SK-N-SH (cell line): ENCODE data around the gene PMS2. TPM values are rescaled to one million over a fixed set of nuclear protein-coding genes. Genes with fewer than 3 reads are reported as not detected.

Experiments used
- CTCF ChIA-PET: fragments of 300-600, 350-600 bp; formaldehyde crosslinking; extraction: SDS; loops from one replicate; lab custom pipeline; 2021; lab: Yijun Ruan, JAX
- POLR2A ChIA-PET: fragments of 350-600 bp; sonication (Branson Sonifier 250); formaldehyde crosslinking; extraction: SDS; loops from one replicate; lab custom pipeline; 2020; ENCODE audit warnings: antibody characterized with exemption, inconsistent platforms; lab: Yijun Ruan, JAX
- DNase-seq: peaks from one replicate; pipeline ENCODE4 v3.0.0; 2012
- H2AFZ ChIP-seq: fragments of 200-600 bp; sonication (generic); 2 replicates; pipeline ENCODE4 v1.8.1; 2016; ENCODE audit warnings: antibody characterized with exemption, mild to moderate bottlenecking, low read depth
- H3F3A ChIP-seq: fragments of 200-600 bp; sonication (generic); replicated peaks from 2 replicates; pipeline ENCODE3; 2016; ENCODE audit warnings: antibody characterized with exemption, mild to moderate bottlenecking; ENCODE audit not compliant: insufficient read depth
- H3K27ac ChIP-seq, 2 experiments: fragments of 200-500 bp in 1 of 2; fragments of 200-600 bp in 1 of 2; sonication (Bioruptor generic) in 1 of 2; sonication (generic), shearing (Covaris generic) in 1 of 2; 2 replicates each; pipeline versions ENCODE4 v1.5.1 to v1.6.1; 2014 to 2016; ENCODE audit warnings: low read depth in 2 of 2, inconsistent platforms in 1 of 2, low read length in 1 of 2, mild to moderate bottlenecking in 1 of 2, mixed read lengths in 1 of 2
- H3K27me3 ChIP-seq: fragments of 200-600 bp; sonication (generic), shearing (Covaris generic); 2 replicates; pipeline ENCODE4 v1.6.1; 2016; ENCODE audit warnings: mixed run types; ENCODE audit not compliant: insufficient read depth
- H3K36me3 ChIP-seq, 2 experiments: fragments of 200-500 bp in 1 of 2; fragments of 200-600 bp in 1 of 2; sonication (Bioruptor generic) in 1 of 2; sonication (generic) in 1 of 2; replicated peaks in 1 of 2; 2 replicates each; pipeline versions ENCODE3 to v1.5.1; 2014 to 2016; ENCODE audit warnings: low read length in 1 of 2, mild to moderate bottlenecking in 1 of 2; ENCODE audit not compliant: insufficient read depth in 2 of 2, control insufficient read depth in 1 of 2
- H3K4me1 ChIP-seq, 2 experiments: fragments of 200-500 bp in 1 of 2; fragments of 200-600 bp in 1 of 2; sonication (Bioruptor generic) in 1 of 2; sonication (generic), shearing (Covaris generic) in 1 of 2; 2 replicates each; pipeline versions ENCODE4 v1.5.1 to v1.6.1; 2014 to 2016; ENCODE audit warnings: low read depth in 1 of 2, low read length in 1 of 2, mixed run types in 1 of 2; ENCODE audit not compliant: insufficient read depth in 2 of 2, control insufficient read depth in 1 of 2
- H3K4me2 ChIP-seq: fragments of 200-600 bp; sonication (generic), shearing (Covaris generic); 2 replicates; pipeline ENCODE4 v1.6.1; 2017; ENCODE audit warnings: mixed run types
- H3K4me3 ChIP-seq, 2 experiments: fragments of 200-500 bp in 1 of 2; fragments of 200-600 bp in 1 of 2; sonication (Bioruptor generic) in 1 of 2; sonication (generic), shearing (Covaris generic) in 1 of 2; 2 replicates each; pipeline versions ENCODE4 v1.5.1 to v1.8.1; 2014 to 2016; ENCODE audit warnings: low read depth in 2 of 2, inconsistent platforms in 1 of 2, low read length in 1 of 2, mild to moderate bottlenecking in 1 of 2, mixed read lengths in 1 of 2, moderate library complexity in 1 of 2
- H3K79me2 ChIP-seq: fragments of 200-600 bp; sonication (generic); 2 replicates; pipeline ENCODE4 v1.8.1; 2017; ENCODE audit warnings: mild to moderate bottlenecking; ENCODE audit not compliant: insufficient read depth
- H3K9ac ChIP-seq: fragments of 200-600 bp; sonication (generic); 2 replicates; pipeline ENCODE4 v1.6.1; 2017; ENCODE audit warnings: mixed run types
- H3K9me2 ChIP-seq: fragments of 200-600 bp; sonication (generic); 2 replicates; pipeline ENCODE4 v1.6.1; 2017; ENCODE audit warnings: mixed run types
- H3K9me3 ChIP-seq: fragments of 200-600 bp; sonication (generic); 2 replicates; pipeline ENCODE4 v1.6.1; 2017; ENCODE audit warnings: mixed run types, mild to moderate bottlenecking, moderate library complexity
- H4K20me1 ChIP-seq: fragments of 200-600 bp; sonication (generic); 2 replicates; pipeline ENCODE4 v1.6.1; 2017; ENCODE audit warnings: mild to moderate bottlenecking, mixed run types; ENCODE audit not compliant: insufficient read depth
- CHD2 ChIP-seq: fragments of 150-350 bp; IDR thresholded peaks from 2 replicates; pipeline ENCODE4 v1.6.1; 2018; ENCODE audit warnings: low read length; ENCODE audit not compliant: partially characterized antibody
- EP300 ChIP-seq, 2 experiments: IDR thresholded peaks; 2 replicates each; pipeline versions ENCODE4 v1.4.0 to v1.6.1; 2012; ENCODE audit warnings: borderline replicate concordance in 1 of 2, low read depth in 1 of 2, low read length in 1 of 2
- GABPA ChIP-seq: IDR thresholded peaks from 2 replicates; pipeline ENCODE4 v1.4.0; 2012; ENCODE audit warnings: low read depth, mild to moderate bottlenecking
- GATA2 ChIP-seq: sonication (generic); formaldehyde crosslinking; IDR thresholded peaks from 2 replicates; pipeline ENCODE4 v1.5.0; 2020; ENCODE audit warnings: mild to moderate bottlenecking, missing genetic modification reagents
- MEF2A ChIP-seq: IDR thresholded peaks from 2 replicates; pipeline ENCODE4 v1.4.0; 2012; ENCODE audit warnings: low read depth, borderline replicate concordance
- MXI1 ChIP-seq: IDR thresholded peaks from 2 replicates; pipeline ENCODE4 v1.6.1; 2012; ENCODE audit warnings: mild to moderate bottlenecking, low read depth, low read length, improper control_type of control experiment
- NFIC ChIP-seq: IDR thresholded peaks from 2 replicates; pipeline ENCODE4 v1.4.0; 2012; ENCODE audit warnings: borderline replicate concordance
- NRF1 ChIP-seq: IDR thresholded peaks from 2 replicates; pipeline ENCODE4 v1.6.1; 2012; ENCODE audit warnings: low read depth, mild to moderate bottlenecking, low read length
- RAD21 ChIP-seq: IDR thresholded peaks from 2 replicates; pipeline ENCODE4 v1.6.1; 2012; ENCODE audit warnings: mild to moderate bottlenecking, low read length
- RCOR1 ChIP-seq: fragments of 150-350 bp; IDR thresholded peaks from 2 replicates; pipeline ENCODE4 v1.6.1; 2017; ENCODE audit warnings: antibody characterized with exemption, low read length
- SIN3A ChIP-seq: IDR thresholded peaks from 2 replicates; pipeline ENCODE4 v1.6.1; 2012; ENCODE audit warnings: low read depth, mild to moderate bottlenecking, low read length, moderate library complexity, borderline replicate concordance
- SMC3 ChIP-seq: IDR thresholded peaks from 2 replicates; pipeline ENCODE4 v1.6.1; 2012; ENCODE audit warnings: low read depth, low read length, improper control_type of control experiment
- TAF1 ChIP-seq: IDR thresholded peaks from 2 replicates; pipeline ENCODE4 v1.6.1; 2012; ENCODE audit warnings: low read depth, mild to moderate bottlenecking, low read length, moderate library complexity, borderline replicate concordance
- TCF12 ChIP-seq: IDR thresholded peaks from 2 replicates; pipeline ENCODE4 v1.4.0; 2012
- TEAD4 ChIP-seq: IDR thresholded peaks from 2 replicates; pipeline ENCODE4 v1.4.0; 2012; ENCODE audit warnings: mild to moderate bottlenecking, borderline replicate concordance; ENCODE audit not compliant: insufficient read depth
- WGBS: methylation state at CpG from one replicate; pipeline ENCODE4 v1.1.6; 2017; ENCODE audit warnings: low lambda C conversion rate; 5-methylcytosine and 5-hydroxymethylcytosine counted together
- polyA plus RNA-seq, 3 experiments: library from polyadenylated mRNA; depleted of rRNA; stranded (reverse); fragments of >200 nt; gene quantifications; 2 replicates each; pipeline ENCODE4 v1.2.3, GENCODE V29; 2012
- TF ChIP-seq, protein P1 (sequence below): fragments of 150-350 bp; IDR thresholded peaks from 2 replicates; pipeline ENCODE4 v1.6.1; 2017; ENCODE audit warnings: antibody characterized with exemption, low read length, low read depth, borderline replicate concordance
- TF ChIP-seq, protein P2 (sequence below): IDR thresholded peaks from 2 replicates; pipeline ENCODE4 v1.4.0; 2012; ENCODE audit warnings: low read depth, borderline replicate concordance

PMS2 gene
- polyA plus RNA-seq, 1 of the 3 experiments (the other 2 are of a cell fraction) = 9.6 TPM

DNA sequence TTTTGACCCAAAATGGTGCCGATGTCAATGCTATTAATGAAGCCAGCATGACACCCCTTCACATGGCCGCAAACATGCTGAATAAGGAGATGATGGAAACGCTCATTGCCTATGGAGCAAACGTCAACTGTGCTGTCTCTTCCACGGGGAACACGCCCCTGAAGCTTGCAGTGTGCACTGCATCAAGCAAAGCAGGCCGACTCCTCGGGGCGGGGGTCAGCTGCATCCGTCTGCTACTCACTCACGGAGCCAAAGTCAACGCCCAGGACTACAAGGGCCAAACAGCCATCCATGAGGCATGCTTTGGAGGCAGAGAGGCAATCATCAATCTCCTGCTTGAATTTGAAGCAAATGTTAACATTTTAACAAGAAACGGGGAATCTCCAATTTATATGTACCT lies 26.8 kb upstream of the PMS2 start:
- no peaks in the 10 kb centered on the region; a peak in 1 of 4 replicates for H3K4me1 ChIP-seq
- H3K9ac ChIP-seq = no peak overlapping the region
- peaks cover 70 to 72% of the 10 kb centered on the region in 2 experiments for H3K36me3 ChIP-seq
- H3F3A ChIP-seq = peaks cover 10% of the 10 kb centered on the region
- DNase-seq = no peak
- WGBS = 96% methylated on average over 13 of the region's 13 CpGs
- POLR2A ChIA-PET = no interaction called here
- peaks cover 38% of the 10 kb centered on the region for H3K79me2 ChIP-seq
- H4K20me1 ChIP-seq = no peaks in the 10 kb centered on the region
- no peaks in the 10 kb centered on the region for H3K9me2 ChIP-seq
- no peaks in the 10 kb centered on the region for H3K9me3 ChIP-seq
- CTCF ChIA-PET = interaction anchor here (0.6 to 1.3 kb wide), 2 partner anchors 9 to 176 kb away, joined by 3 to 4 read pairs; no protein-coding TSS in a partner anchor
- no peak overlapping the region for H2AFZ ChIP-seq
- H3K4me2 ChIP-seq = no peak overlapping the region
- no peak overlapping the region for H3K4me3 ChIP-seq
- no peak for TF ChIP-seq MXI1
- TF ChIP-seq, protein P1, sequence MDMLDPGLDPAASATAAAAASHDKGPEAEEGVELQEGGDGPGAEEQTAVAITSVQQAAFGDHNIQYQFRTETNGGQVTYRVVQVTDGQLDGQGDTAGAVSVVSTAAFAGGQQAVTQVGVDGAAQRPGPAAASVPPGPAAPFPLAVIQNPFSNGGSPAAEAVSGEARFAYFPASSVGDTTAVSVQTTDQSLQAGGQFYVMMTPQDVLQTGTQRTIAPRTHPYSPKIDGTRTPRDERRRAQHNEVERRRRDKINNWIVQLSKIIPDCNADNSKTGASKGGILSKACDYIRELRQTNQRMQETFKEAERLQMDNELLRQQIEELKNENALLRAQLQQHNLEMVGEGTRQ = no peak
- no peak for TF ChIP-seq GATA2
- TF ChIP-seq CHD2 = no peak
- no peak for TF ChIP-seq NFIC
- TF ChIP-seq MEF2A = no peak
- no peak for TF ChIP-seq GABPA
- TF ChIP-seq TAF1 = no peak
- no peak for TF ChIP-seq EP300 (IDR thresholded peaks at IDR 0.05; ENCODE audit: borderline replicate concordance in 1 of 2, low read depth in 1 of 2, low read length in 1 of 2)
- TF ChIP-seq TCF12 = no peak
- H3K27ac ChIP-seq = no peak overlapping the region
- H3K27me3 ChIP-seq = no peaks in the 10 kb centered on the region

DNA sequence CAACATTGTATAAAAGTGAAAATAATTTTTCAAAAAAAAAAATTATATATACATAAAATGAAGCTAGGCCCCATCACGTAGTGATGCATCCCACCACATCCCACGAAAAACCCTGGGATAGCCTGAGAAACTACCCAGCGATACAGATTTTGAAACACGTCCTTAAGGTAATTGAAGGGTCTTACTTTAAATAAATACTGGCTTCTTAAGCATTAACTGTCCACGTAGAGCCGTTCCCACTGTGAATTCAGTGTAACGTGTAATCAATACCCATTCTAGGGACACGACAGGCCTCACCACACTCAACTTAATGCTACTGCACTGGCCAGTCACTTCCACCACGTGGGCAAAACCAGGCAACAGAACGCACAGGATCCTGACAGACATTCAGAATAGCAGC lies 26.3 kb upstream of the PMS2 start:
- no peak overlapping the region for H3K4me3 ChIP-seq
- peaks cover 65 to 68% of the 10 kb centered on the region in 2 experiments for H3K36me3 ChIP-seq
- TF ChIP-seq CHD2 (no peak), RCOR1 (no peak), SIN3A (no peak), RAD21 (no peak), GABPA (no peak), NRF1 (no peak), SMC3 (no peak), TEAD4 (no peak)
- TF ChIP-seq, protein P2, sequence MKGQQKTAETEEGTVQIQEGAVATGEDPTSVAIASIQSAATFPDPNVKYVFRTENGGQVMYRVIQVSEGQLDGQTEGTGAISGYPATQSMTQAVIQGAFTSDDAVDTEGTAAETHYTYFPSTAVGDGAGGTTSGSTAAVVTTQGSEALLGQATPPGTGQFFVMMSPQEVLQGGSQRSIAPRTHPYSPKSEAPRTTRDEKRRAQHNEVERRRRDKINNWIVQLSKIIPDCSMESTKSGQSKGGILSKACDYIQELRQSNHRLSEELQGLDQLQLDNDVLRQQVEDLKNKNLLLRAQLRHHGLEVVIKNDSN = no peak
- no peak overlapping the region for H2AFZ ChIP-seq
- DNase-seq = no peak
- WGBS = 97% methylated on average over 10 of the region's 10 CpGs
- no peak overlapping the region for H3K27ac ChIP-seq
- POLR2A ChIA-PET = no interaction called here
- H3K4me2 ChIP-seq = no peak overlapping the region
- no peaks in the 10 kb centered on the region for H4K20me1 ChIP-seq
- peaks cover 42% of the 10 kb centered on the region for H3K79me2 ChIP-seq
- CTCF ChIA-PET = interaction anchor here (0.6 to 1.3 kb wide), 4 partner anchors 9 to 288 kb away, joined by 3 to 4 read pairs (median 4); no protein-coding TSS in a partner anchor
- H3K27me3 ChIP-seq = no peaks in the 10 kb centered on the region
- H3F3A ChIP-seq = peaks cover 10% of the 10 kb centered on the region
- no peaks in the 10 kb centered on the region; a peak in 1 of 4 replicates for H3K4me1 ChIP-seq
- H3K9me3 ChIP-seq = no peaks in the 10 kb centered on the region
- no peak overlapping the region for H3K9ac ChIP-seq
- no peaks in the 10 kb centered on the region for H3K9me2 ChIP-seq
